ENCODE data around the gene GLCCI1. TPM values are rescaled to one million over a fixed set of nuclear protein-coding genes. Genes with fewer than 3 reads are reported as not detected.
"Not testable (repeated sequence)": the region's sequence is repeated elsewhere in the genome, so short reads cannot be mapped to it uniquely, and the experiment has no call there.

Gene GLCCI1
- polyA plus RNA-seq, 2 of the 4 experiments (the other 2 are of a cell fraction), result 1.2 to 2.8 TPM

GRCh38 chr7:8042796-8043535 is 74.4 kb downstream of the GLCCI1 start:
- TF ChIP-seq MYC (IDR thresholded peaks at IDR 0.05; ENCODE audit: borderline replicate concordance, low read length), result no peak
- no peak for TF ChIP-seq RCOR1 (IDR thresholded peaks at IDR 0.05; ENCODE audit: low read depth, low read length)
- no peak for TF ChIP-seq NR3C1 (IDR thresholded peaks at IDR 0.05)
- TF ChIP-seq POLR2A (IDR thresholded peaks at IDR 0.05; ENCODE audit: low read length), result no peak
- TF ChIP-seq RARB (CRISPR knock-in tag; IDR thresholded peaks at IDR 0.05), result no peak
- TF ChIP-seq MAZ (IDR thresholded peaks at IDR 0.05; ENCODE audit: borderline replicate concordance, low read depth, low read length), result no peak
- TF ChIP-seq MAFK (IDR thresholded peaks at IDR 0.05; ENCODE audit: partially characterized antibody), result no peak
- no peak for TF ChIP-seq JUN (IDR thresholded peaks at IDR 0.05)
- no peak for TF ChIP-seq E2F6 (IDR thresholded peaks at IDR 0.05; ENCODE audit: borderline replicate concordance, low read depth)
- TF ChIP-seq HMGXB4 (CRISPR knock-in tag; IDR thresholded peaks at IDR 0.05; ENCODE audit: borderline replicate concordance), result no peak
- TF ChIP-seq HES2 (IDR thresholded peaks at IDR 0.05), result no peak
- TF ChIP-seq HOXA7 (CRISPR knock-in tag; IDR thresholded peaks at IDR 0.05), result no peak
- no peak for TF ChIP-seq CEBPB (IDR thresholded peaks at IDR 0.05)
- no peak for TF ChIP-seq NPAS2 (CRISPR knock-in tag; IDR thresholded peaks at IDR 0.05; ENCODE audit: borderline replicate concordance)
- TF ChIP-seq CBX8 (IDR thresholded peaks at IDR 0.05), result no peak
- no peak for TF ChIP-seq KDM5A (IDR thresholded peaks at IDR 0.05)
- TF ChIP-seq PBX3 (IDR thresholded peaks at IDR 0.05), result no peak
- TF ChIP-seq JUNB (IDR thresholded peaks at IDR 0.05), result no peak
- TF ChIP-seq POLR2AphosphoS2 (conservative IDR thresholded peaks at IDR 0.05; ENCODE audit: low read length), result no peak
- no peak for TF ChIP-seq CTCF (IDR thresholded peaks at IDR 0.05)
- no peak overlapping the region for H3K27ac ChIP-seq
- no peak overlapping the region for H3K4me3 ChIP-seq
- ATAC-seq (no peak), DNase-seq (ENCODE audit: low read depth in 1 of 2, low spot score in 1 of 2) (no peak), FAIRE-seq (no peak)
- 75% methylated on average over 3 of the region's 3 CpGs for WGBS (ENCODE audit: missing lambda C conversion rate)
- POLR2A ChIA-PET, result no interaction called here
- H3K4me2 ChIP-seq, result no peak overlapping the region
- no peaks in the 10 kb centered on the region for H3K4me1 ChIP-seq
- no peaks in the 10 kb centered on the region for H3K9me3 ChIP-seq
- CTCF ChIA-PET, result no interaction called here

- 39% methylated on average over 5 of the region's 5 CpGs for WGBS (ENCODE audit: missing lambda C conversion rate)
- no peak overlapping the region for H3K4me2 ChIP-seq
- H3K9me3 ChIP-seq, result no peaks in the 10 kb centered on the region
- no peak for DNase-seq (ENCODE audit: low read depth in 1 of 2, low spot score in 1 of 2)
- ChIA-PET POLR2A (no interaction called here), CTCF (no interaction called here)
- TF ChIP-seq JUNB (IDR thresholded peaks at IDR 0.05) (no peak), KDM1A (IDR thresholded peaks at IDR 0.05; ENCODE audit: low read depth) (no peak), SMC3 (IDR thresholded peaks at IDR 0.05) (no peak), FOSL2 (IDR thresholded peaks at IDR 0.05) (no peak), FOSL2 (CRISPR knock-in tag; IDR thresholded peaks at IDR 0.05) (no peak), ELK1 (IDR thresholded peaks at IDR 0.05; ENCODE audit: low read depth, low read length) (no peak), PHF8 (IDR thresholded peaks at IDR 0.05; ENCODE audit: borderline replicate concordance, low read depth) (no peak), POLR2AphosphoS2 (conservative IDR thresholded peaks at IDR 0.05; ENCODE audit: low read length) (no peak), ZFP36 (IDR thresholded peaks at IDR 0.05; ENCODE audit: borderline replicate concordance, partially characterized antibody) (no peak), HOXB5 (CRISPR knock-in tag; IDR thresholded peaks at IDR 0.05) (no peak), EP300 (IDR thresholded peaks at IDR 0.05) (no peak), HOXB13 (CRISPR knock-in tag; IDR thresholded peaks at IDR 0.05; ENCODE audit: low read depth) (no peak)
- no peak for ATAC-seq
- FAIRE-seq, result no peak
- no peak overlapping the region for H3K27ac ChIP-seq
- H3K4me3 ChIP-seq, result no peak overlapping the region
- no peaks in the 10 kb centered on the region for H3K4me1 ChIP-seq
These were observed 76.3 kb downstream of the GLCCI1 start for GRCh38 chr7:8044761-8045430.

GRCh38 chr7:8048067-8048466 is 79.5 kb downstream of the GLCCI1 start:
- FAIRE-seq; H3K27ac ChIP-seq; H3K4me1 ChIP-seq; POLR2A ChIA-PET; DNase-seq (ENCODE audit: low read depth in 1 of 2, low spot score in 1 of 2); H3K4me2 ChIP-seq; H3K9me3 ChIP-seq; H3K4me3 ChIP-seq; ATAC-seq: not testable (repeated sequence)
- CTCF ChIA-PET, result interaction anchor here (1.1 kb wide), 1 partner anchor 12 kb away, joined by 3 read pairs; no protein-coding TSS in a partner anchor
